Ishikawa (cell line): ENCODE data around the gene PHACTR4.

ENCODE experiments used
- CEBPB ChIP-seq: IDR thresholded peaks from 2 replicates; pipeline ENCODE4 v1.6.1; 2012
- CREB1 ChIP-seq: IDR thresholded peaks from 2 replicates; pipeline ENCODE4 v1.6.1; 2012; ENCODE audit warnings: low read depth
- EGR1 ChIP-seq: IDR thresholded peaks from 2 replicates; pipeline ENCODE4 v1.6.1; 2012
- EP300 ChIP-seq: IDR thresholded peaks from 2 replicates; pipeline ENCODE4 v1.6.1; 2012; ENCODE audit warnings: borderline replicate concordance
- FOXM1 ChIP-seq: IDR thresholded peaks from 2 replicates; pipeline ENCODE4 v1.6.1; 2012; ENCODE audit warnings: low read depth, borderline replicate concordance
- MAX ChIP-seq: IDR thresholded peaks from 2 replicates; pipeline ENCODE4 v1.6.1; 2012
- NFIC ChIP-seq: IDR thresholded peaks from 2 replicates; pipeline ENCODE4 v1.6.1; 2012
- RAD21 ChIP-seq: IDR thresholded peaks from 2 replicates; pipeline ENCODE4 v1.6.1; 2012; ENCODE audit warnings: low read depth
- REST ChIP-seq: IDR thresholded peaks from 2 replicates; pipeline ENCODE4 v1.6.1; 2012; ENCODE audit warnings: low read depth, mild to moderate bottlenecking
- TAF1 ChIP-seq: IDR thresholded peaks from 2 replicates; pipeline ENCODE4 v1.6.1; 2012; ENCODE audit warnings: low read depth, mild to moderate bottlenecking
- TCF12 ChIP-seq: IDR thresholded peaks from 2 replicates; pipeline ENCODE4 v1.6.1; 2012; ENCODE audit warnings: low read depth
- TEAD4 ChIP-seq: IDR thresholded peaks from 2 replicates; pipeline ENCODE4 v1.6.1; 2012
- USF1 ChIP-seq: IDR thresholded peaks from 2 replicates; pipeline ENCODE4 v1.6.1; 2012
- YY1 ChIP-seq: IDR thresholded peaks from 2 replicates; pipeline ENCODE4 v1.6.1; 2012; ENCODE audit warnings: low read depth
- ZBTB7A ChIP-seq: IDR thresholded peaks from 2 replicates; pipeline ENCODE4 v1.6.1; 2012; ENCODE audit warnings: low read depth

Gene PHACTR4

GRCh38 chr1:28441674-28442073 lies 72.1 kb downstream of the PHACTR4 start:
- TF ChIP-seq CEBPB (no peak), TAF1 (no peak), EGR1 (no peak), RAD21 (no peak), EP300 (no peak), TEAD4 (no peak), CREB1 (no peak), USF1 (no peak), REST (no peak), TCF12 (no peak), ZBTB7A (no peak)

GRCh38 chr1:28443550-28443949 lies 74.0 kb downstream of the PHACTR4 start:
- no peak for TF ChIP-seq EP300

GRCh38 chr1:28447679-28448078 lies 78.1 kb downstream of the PHACTR4 start:
- no peak for TF ChIP-seq TCF12
- no peak for TF ChIP-seq YY1
- TF ChIP-seq MAX, result no peak
- TF ChIP-seq CREB1, result no peak

- TF ChIP-seq CEBPB (no peak), TEAD4 (no peak), MAX (no peak), EGR1 (no peak), REST (no peak)
Measured at GRCh38 chr1:28449904-28450303, 80.4 kb downstream of the PHACTR4 start.

- TF ChIP-seq EGR1, result no peak
Measured at GRCh38 chr1:28450561-28450960, 81.0 kb downstream of the PHACTR4 start.

GRCh38 chr1:28451011-28451410 lies 81.5 kb downstream of the PHACTR4 start:
- TF ChIP-seq ZBTB7A, result no peak
- no peak for TF ChIP-seq CEBPB
- TF ChIP-seq FOXM1, result no peak
- no peak for TF ChIP-seq TEAD4

GRCh38 chr1:28456078-28456477 lies 86.5 kb downstream of the PHACTR4 start:
- no peak for TF ChIP-seq EP300
- TF ChIP-seq YY1, result no peak
- TF ChIP-seq USF1, result 0 out of 2 replicates have a peak, but pooled peaks have one; percentile 52

GRCh38 chr1:28457678-28458077 lies 88.1 kb downstream of the PHACTR4 start:
- no peak for TF ChIP-seq NFIC
- TF ChIP-seq EP300, result no peak
- no peak for TF ChIP-seq TCF12
- no peak for TF ChIP-seq EGR1
- TF ChIP-seq USF1, result no peak
- no peak for TF ChIP-seq YY1
